Activated naive CD4-positive, alpha-beta T cell treated with anti-CD3 and anti-CD28 coated beads, Interleukin-2, amount 50 U/mL, for 24 hours (primary cell): ENCODE measurements around the gene SLC25A52.

Experiments
- H3K27ac Mint-ChIP-seq: one replicate; pipeline ENCODE4 v1.8.0; 2021; ENCODE audit warnings: mild to moderate bottlenecking, mixed read lengths
- H3K27me3 Mint-ChIP-seq: one replicate; pipeline ENCODE4 v1.8.0; 2021; ENCODE audit warnings: mixed read lengths
- H3K36me3 Mint-ChIP-seq: one replicate; pipeline ENCODE4 v1.8.0; 2021; ENCODE audit warnings: mixed read lengths
- H3K4me1 Mint-ChIP-seq: one replicate; pipeline ENCODE4 v1.8.0; 2021; ENCODE audit warnings: mixed read lengths
- H3K4me3 Mint-ChIP-seq: one replicate; pipeline ENCODE4 v1.8.0; 2021; ENCODE audit warnings: mild to moderate bottlenecking, mixed read lengths
- H3K9me3 Mint-ChIP-seq: one replicate; pipeline ENCODE4 v1.8.0; 2021; ENCODE audit warnings: mixed read lengths

The SLC25A52 gene

DNA sequence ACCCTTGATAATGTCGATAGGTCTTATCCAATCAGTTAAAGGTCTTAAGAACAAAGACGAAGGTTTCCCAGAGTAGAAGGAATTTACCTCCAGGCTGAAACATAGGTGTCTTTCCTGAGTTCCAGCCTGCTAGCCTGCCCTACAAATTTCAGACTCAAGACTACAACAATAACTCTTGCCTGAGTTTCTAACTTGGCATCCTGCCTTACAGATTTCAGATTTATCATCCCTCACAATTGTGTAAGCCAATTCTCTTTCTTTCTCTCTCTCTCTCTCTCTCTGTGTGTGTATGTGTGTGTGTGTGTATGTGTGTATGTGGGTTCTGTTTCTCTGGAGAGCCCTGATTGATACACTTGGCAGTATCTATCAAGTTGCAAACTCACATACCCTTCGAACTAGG is 39.1 kb downstream of the SLC25A52 start:
- H3K36me3 Mint-ChIP-seq = no peaks in the 10 kb centered on the region
- peaks cover 23% of the 10 kb centered on the region for H3K27me3 Mint-ChIP-seq
- H3K9me3 Mint-ChIP-seq = no peaks in the 10 kb centered on the region
- H3K27ac Mint-ChIP-seq = no peak overlapping the region
- H3K4me3 Mint-ChIP-seq = no peak overlapping the region
- H3K4me1 Mint-ChIP-seq = peaks cover 6% of the 10 kb centered on the region

DNA sequence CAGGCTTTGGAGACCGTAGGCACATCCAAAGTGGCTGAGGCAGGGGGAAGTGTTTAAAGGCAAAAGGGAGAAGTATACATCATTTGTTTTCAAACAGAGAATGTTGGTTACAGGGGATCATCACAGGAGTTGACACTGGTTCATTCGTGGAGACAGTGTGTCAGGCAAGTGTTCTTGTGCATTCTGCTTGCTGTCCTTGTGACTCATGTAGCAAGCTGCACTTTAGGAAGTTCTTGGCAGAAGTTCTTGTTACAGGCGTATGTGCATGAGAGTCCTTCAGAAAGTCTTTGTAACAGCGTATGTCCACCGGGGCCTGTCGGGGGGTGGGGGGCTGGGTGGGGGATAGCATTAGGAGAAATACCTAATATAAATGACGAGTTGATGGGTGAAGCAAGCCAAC is 39.8 kb downstream of the SLC25A52 start:
- Mint-ChIP-seq H3K9me3 (no peaks in the 10 kb centered on the region), H3K36me3 (no peaks in the 10 kb centered on the region), H3K4me1 (peaks cover 6% of the 10 kb centered on the region)

DNA sequence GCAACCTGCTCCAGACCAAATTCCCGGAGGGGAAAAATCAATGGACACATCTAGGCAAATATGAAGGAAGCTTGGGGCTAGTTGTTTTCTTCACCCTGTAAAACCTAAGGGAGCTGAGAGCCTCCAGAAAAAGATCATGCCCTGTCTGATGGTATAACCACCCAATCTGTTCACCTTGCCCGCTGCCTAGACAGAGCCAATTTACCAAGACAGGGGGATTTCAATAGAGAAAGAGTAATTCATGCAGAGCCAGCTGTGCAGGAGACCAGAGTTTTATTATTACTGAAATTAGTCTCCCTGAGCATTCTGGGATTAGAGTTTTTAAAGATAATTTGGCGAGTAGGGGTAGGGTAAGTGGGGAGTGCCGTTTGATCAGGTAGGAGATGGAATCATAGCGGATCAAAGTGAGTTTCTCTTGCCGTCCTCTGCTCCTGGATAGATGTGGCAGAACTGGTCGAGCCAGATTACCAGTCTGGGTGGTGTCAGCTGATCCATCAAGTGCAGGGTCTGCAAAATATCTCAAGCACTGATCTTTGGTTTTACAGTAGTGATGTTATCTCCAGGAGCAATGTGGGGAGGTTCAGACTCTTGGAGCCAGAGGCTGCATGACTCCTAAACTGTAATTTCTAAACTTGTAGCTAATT is 41.2 kb downstream of the SLC25A52 start:
- H3K36me3 Mint-ChIP-seq = no peaks in the 10 kb centered on the region
- H3K27ac Mint-ChIP-seq = no peak overlapping the region
- H3K9me3 Mint-ChIP-seq = no peaks in the 10 kb centered on the region
- no peak overlapping the region for H3K4me3 Mint-ChIP-seq
- H3K4me1 Mint-ChIP-seq = peaks cover 4% of the 10 kb centered on the region
- H3K27me3 Mint-ChIP-seq = peaks cover 10% of the 10 kb centered on the region

More for the DNA sequence above, 39.8 kb downstream of the SLC25A52 start:
- Mint-ChIP-seq H3K4me3 (no peak overlapping the region), H3K27ac (no peak overlapping the region), H3K27me3 (peaks cover 20% of the 10 kb centered on the region)

DNA sequence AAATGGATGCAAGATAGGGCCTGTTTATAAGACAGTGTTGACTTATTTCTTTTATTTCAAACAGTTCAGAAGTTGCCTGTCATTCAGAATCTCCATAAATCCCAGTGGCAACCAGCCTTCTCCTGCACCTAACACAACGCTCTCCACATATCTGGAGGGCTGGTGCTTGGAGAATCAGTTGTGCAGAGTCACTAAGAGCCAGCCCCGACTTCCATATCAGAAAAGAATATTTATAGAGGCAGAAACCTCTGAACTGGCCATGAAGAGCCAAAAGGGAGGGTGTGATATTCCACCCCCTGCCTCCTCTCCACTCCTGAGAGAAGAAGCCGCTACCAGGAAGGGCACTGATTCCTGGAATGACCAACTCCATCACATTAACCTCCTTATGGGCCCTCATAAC is 42.3 kb downstream of the SLC25A52 start:
- Mint-ChIP-seq H3K4me3 (no peak overlapping the region), H3K9me3 (no peaks in the 10 kb centered on the region), H3K36me3 (no peaks in the 10 kb centered on the region), H3K4me1 (no peaks in the 10 kb centered on the region), H3K27me3 (peaks cover 5% of the 10 kb centered on the region), H3K27ac (no peak overlapping the region)

DNA sequence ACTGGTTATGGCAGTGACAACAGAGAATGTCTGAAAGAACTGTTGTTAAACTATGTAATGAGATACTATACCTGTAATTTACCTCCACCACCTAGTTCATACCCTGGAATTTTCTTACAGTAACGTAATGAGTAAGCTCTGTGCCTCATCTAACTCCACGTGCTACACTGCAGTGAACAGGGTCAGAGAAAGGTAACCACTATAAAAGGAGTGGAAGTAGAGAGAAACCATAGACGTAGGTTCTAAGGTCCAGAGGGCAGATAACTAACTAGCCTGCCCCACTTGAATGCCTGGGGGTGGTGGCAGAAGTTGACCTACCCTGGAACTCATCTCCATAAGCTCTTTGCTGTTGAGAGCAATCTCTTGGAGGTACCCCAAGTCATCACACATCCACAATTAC is 44.3 kb downstream of the SLC25A52 start:
- Mint-ChIP-seq H3K4me3 (no peak overlapping the region), H3K27ac (no peak overlapping the region), H3K27me3 (peaks cover 1% of the 10 kb centered on the region)

DNA sequence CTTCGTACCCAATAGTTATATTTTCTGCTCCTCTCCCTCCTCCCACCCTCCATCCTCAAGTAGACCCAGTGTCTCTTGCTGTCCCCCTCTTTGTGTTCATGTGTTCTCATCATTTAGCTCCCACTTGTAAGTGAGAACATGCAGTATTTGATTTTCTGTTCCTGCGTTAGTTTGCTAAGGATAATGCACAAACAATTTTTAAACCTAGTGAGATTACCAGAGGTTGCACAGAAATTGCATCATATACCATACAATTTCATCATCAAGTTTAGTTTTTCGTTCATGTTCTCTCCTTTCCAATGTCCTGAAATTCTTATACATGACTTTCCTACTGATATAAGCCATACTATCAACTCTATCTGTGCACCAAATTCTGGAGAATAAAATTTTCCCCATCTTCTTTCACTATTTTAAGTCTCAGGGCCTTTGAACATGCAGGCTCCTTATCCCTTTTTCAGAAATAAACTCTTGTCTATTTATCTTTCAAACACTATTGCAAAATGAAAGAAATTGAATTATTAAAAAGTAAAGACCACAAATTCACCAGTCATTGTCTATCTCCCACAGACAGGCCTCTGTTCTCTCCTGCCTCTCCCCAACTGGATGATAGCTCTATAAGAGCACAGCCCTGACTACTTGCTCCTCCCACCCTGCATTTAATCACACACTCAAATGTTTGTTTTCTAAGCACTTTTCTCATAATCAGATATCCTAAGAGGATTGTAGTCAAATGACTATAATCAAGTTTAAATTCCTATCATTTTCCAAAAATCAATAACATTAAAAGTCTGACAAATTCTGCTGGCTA is 49.1 kb downstream of the SLC25A52 start:
- H3K4me3 Mint-ChIP-seq = no peak overlapping the region
- no peak overlapping the region for H3K27ac Mint-ChIP-seq
- peaks cover 2% of the 10 kb centered on the region for H3K27me3 Mint-ChIP-seq
- H3K4me1 Mint-ChIP-seq = no peaks in the 10 kb centered on the region
- H3K9me3 Mint-ChIP-seq = no peaks in the 10 kb centered on the region
- H3K36me3 Mint-ChIP-seq = no peaks in the 10 kb centered on the region

More for the DNA sequence above, 44.3 kb downstream of the SLC25A52 start:
- Mint-ChIP-seq H3K4me1 (no peaks in the 10 kb centered on the region), H3K9me3 (no peaks in the 10 kb centered on the region), H3K36me3 (no peaks in the 10 kb centered on the region)

DNA sequence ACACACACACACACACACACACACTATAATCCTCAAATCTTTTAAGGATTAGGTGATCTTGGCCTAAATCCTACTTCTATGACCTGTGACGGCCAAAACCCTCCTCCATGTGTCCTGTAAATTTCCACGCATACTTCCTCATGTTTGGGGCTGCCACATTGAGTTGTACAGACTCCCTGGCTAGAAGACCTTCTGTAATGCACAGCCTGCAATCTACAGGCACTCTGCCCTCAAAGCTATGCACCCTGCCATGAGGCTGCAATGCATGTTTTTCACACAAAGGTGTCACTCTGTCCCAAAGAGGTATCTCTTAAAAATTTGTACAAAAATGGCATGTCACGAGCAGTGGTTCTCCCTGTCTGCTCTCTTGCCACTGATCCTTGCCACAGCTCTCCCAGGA is 49.9 kb downstream of the SLC25A52 start:
- H3K27ac Mint-ChIP-seq = no peak overlapping the region

More for the DNA sequence above, 49.9 kb downstream of the SLC25A52 start:
- H3K36me3 Mint-ChIP-seq = no peaks in the 10 kb centered on the region
- H3K4me1 Mint-ChIP-seq = no peaks in the 10 kb centered on the region
- H3K4me3 Mint-ChIP-seq = no peak overlapping the region
- no peaks in the 10 kb centered on the region for H3K9me3 Mint-ChIP-seq
- peaks cover 3% of the 10 kb centered on the region for H3K27me3 Mint-ChIP-seq
